Renal cortex interstitium (tissue), 11 donors: Measurements from ENCODE around the gene SSBP3. TPM values are rescaled to one million over a fixed set of nuclear protein-coding genes. Genes with fewer than 3 reads are reported as not detected.
"Not testable (repeated sequence)": the region's sequence is repeated elsewhere in the genome, so short reads cannot be mapped to it uniquely, and the experiment has no call there.

Source experiments
- DNase-seq, 11 donors: peaks; one replicate each; pipeline ENCODE4 v3.0.0-alpha.2; 2013; ENCODE audit warnings: low read depth in 9 of 11, low spot score in 4 of 11; ENCODE audit errors: extremely low read depth in 1 of 11
- polyA plus RNA-seq, 3 donors: library from polyadenylated mRNA; unstranded; fragments of 120-200 nt; gene quantifications; one replicate each; pipeline ENCODE4 v1.2.1, GENCODE V29; 2013; ENCODE audit not compliant: insufficient read length in 3 of 3

Gene SSBP3
- polyA plus RNA-seq, 3 donors: 119 to 124 (median 120) TPM

DNA sequence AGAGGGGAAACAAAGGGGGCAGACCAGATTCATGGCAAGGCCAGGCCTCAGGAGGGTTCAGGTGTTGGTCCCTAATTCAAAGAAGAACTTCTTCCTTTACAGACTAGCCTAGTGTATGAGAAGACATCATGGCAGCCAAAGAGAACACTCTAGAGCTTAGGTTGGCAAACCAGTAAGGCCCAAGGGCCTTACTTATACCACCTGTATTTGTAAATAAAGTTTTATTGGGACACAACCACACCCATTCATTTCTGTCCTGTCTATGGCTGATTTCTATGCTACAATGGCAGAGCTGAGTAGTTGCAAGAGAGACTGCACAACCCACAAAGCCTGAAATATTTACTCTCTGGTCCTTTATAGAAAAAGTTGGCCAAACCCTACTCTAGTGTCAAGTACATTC is 42.3 kb downstream of the SSBP3 start:
- DNase-seq: no peak

DNA sequence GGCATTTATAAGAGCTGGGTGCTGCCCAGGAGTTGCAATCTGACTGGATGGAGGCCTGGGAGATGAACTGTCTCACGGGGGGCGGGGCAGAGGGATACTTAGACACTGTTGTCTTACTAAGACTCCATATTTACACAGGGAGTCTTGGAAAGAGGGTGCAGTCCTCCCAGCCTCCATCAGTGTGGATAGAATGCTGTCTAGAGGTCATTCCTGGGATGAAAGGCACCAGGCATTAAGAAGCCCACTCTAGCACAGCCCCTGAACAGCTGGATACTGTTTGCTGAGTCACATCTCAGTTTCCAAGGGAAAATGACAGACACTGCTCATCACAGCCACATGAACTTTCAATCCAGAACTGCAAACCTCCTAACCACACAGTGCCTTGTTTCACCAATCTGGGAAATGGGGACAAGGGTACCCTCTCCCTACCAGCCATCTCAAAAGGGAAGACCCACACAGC is 43.3 kb downstream of the SSBP3 start:
- no peak for DNase-seq

GRCh38 chr1:54361342-54361741 is 44.9 kb downstream of the SSBP3 start:
- no peak for DNase-seq

GRCh38 chr1:54360165-54361005 is 45.8 kb downstream of the SSBP3 start:
- no peak for DNase-seq

GRCh38 chr1:54359393-54360162 is 46.6 kb downstream of the SSBP3 start:
- DNase-seq: no peak

- no peak for DNase-seq
Measured at GRCh38 chr1:54358503-54359168, 47.6 kb downstream of the SSBP3 start.

- DNase-seq: no peak
Measured at GRCh38 chr1:54357967-54358366, 48.2 kb downstream of the SSBP3 start.

DNA sequence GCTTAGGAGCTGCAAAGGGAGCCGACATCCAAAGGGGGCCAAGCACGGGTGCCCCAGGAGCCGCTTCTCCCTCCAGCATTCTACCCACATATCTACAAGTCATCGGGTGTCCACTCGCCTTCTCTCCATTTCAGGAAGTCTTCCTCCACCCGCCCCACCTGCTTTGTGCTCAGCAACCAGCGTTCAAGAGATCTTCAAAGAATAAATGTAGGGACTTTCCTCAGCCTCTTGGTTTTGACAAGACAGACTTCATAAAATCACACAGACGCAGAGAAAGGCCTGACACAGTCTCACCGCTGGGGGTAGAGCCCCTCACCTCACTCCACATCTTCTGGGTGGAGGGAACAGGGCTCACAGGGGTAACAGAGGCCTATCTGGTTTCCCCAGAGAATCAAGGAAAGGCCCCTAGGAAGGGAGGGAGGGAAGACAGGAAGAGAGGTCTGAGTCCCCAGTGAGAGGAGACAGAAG is 49.5 kb downstream of the SSBP3 start:
- DNase-seq: no peak

DNA sequence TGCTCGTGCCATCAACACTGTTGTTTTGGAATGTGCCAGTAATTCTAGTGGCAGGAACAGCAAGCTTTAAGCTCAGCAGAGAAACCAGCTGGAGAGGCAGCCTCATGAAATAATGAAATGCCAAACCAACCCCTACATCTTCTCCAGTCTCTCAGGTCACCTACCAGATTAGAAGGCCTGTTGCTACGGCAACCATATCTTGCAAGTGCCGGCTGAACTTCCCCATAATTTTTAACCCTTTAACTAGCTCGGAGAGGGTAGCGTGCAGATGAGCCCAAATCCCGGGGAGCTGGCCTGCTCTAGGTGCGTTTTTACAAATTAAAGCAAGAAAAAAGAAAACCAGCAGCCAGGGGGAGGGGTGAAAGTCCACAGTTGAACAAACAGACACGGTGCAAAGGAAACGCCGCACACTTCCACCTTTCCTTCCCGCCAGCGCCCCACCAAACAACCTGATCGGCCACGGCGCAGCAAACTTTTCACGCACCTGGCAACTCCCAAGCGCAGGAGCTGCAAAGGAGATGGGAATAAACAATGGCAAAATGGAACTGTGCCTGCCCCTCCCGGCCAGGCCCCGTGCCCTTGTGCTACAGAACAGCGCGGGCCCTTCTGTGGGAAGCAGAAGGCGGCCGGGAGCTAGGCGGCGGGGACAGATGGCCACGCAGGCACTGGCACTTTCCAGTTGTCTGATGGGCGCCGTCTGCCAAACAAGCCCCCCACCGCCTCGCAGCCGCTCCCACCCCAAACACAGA is 50.1 kb downstream of the SSBP3 start:
- DNase-seq: no peak

GRCh38 chr1:54354899-54355298 is 51.3 kb downstream of the SSBP3 start:
- no peak for DNase-seq

DNA sequence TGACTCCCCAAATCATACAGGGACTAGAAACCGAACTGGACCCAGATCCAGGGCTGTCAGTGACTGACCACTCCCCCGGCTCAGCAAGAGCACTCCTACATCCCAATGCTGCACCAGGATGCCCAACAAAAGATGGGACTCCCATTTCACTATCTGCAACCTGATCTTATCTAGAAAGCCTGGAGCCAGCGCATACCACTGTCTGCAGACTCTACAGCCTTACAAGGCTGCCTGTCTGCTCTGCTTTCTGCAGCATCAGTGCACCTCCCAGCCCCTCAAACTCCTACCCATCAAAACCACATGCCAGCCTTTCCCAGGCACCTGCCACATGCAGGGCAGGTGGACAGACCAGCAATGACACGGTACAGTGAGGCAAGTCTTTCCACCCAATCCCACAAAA is 52.2 kb downstream of the SSBP3 start:
- DNase-seq: no peak

GRCh38 chr1:54352755-54353154 is 53.4 kb downstream of the SSBP3 start:
- no peak for DNase-seq

- no peak for DNase-seq
Measured at GRCh38 chr1:54350360-54350759, 55.8 kb downstream of the SSBP3 start.

DNA sequence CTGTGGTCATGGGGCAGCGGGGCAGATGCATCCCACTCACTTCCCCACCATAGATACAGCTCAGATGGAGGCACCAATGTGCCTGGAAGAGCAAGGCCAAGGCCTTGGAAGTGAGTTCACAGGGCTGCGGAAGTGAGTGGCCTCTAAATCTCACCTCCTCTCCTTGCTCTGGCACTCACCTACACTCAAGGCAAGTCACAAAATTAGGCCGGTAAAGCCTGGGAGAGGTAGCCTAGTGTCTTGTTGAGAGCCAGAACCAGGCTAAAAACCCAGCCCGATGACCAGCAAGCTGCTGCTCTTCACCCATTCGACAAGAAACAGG is 57.5 kb downstream of the SSBP3 start:
- DNase-seq: no peak

GRCh38 chr1:54347955-54348699 is 58.1 kb downstream of the SSBP3 start:
- DNase-seq: no peak

GRCh38 chr1:54347261-54347954 is 58.8 kb downstream of the SSBP3 start:
- DNase-seq: no peak

GRCh38 chr1:54345548-54345947 is 60.6 kb downstream of the SSBP3 start:
- DNase-seq: not testable (repeated sequence)

DNA sequence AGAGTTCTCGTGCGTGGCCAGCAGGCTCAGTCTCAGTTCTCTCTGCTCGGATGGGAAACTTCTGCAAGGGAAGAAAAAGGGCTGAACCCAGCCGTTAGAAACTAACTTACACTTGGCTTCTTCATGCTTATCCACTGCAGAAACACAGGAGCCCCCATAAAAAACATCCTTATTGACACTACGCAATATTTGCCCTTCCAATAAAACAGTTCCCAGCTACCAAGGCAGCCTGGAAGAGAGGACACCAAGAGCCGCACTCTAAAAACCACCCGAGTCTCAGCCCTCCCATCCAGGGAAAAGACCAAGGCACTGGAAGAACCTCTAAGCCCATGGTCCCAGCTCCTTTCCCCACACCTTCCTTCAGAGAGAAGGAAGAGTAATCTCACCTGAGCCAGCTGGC is 61.1 kb downstream of the SSBP3 start:
- no peak for DNase-seq
